Coronary artery (tissue), 2 donors: Measurements from ENCODE around the gene HEPHL1.

Experiments
- DNase-seq: peaks from one replicate; pipeline ENCODE4 v3.0.0-alpha.2; 2017; ENCODE audit warnings: low spot score
- H3K27ac ChIP-seq, 2 donors: fragments of 200-600 bp; sonication (generic); one replicate each; pipeline ENCODE4 v1.5.1; 2016 to 2019
- H3K4me3 ChIP-seq: fragments of 200-600 bp; sonication (generic); 2 replicates; pipeline ENCODE4 v1.5.1; 2016; ENCODE audit warnings: mild to moderate bottlenecking, moderate library complexity
- TF ChIP-seq, protein P1 (sequence below): fragments of 200-600 bp; sonication (generic); IDR thresholded peaks from one replicate; pipeline ENCODE4 v1.5.1; 2019; ENCODE audit warnings: antibody characterized with exemption

Gene HEPHL1

DNA sequence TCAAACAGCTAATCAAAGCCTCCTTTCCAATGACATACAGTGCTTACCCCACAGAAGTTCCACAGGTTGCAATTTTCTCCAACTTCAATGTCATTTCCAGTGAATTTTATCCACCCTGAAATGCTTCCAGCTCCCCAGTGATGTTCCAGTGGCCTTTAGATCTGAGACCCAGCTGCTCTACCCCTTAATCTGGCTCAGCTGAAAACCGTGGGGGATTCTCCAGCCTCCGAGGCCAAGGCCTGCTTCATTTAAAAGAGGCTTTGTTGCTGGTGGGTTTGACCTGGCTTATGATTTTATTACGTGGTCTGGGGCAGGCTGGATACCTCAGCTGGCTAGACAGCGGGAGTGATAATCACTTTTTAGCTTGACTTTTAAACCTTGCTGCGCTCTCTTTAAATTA, 10.9 kb downstream of the HEPHL1 start:
- no peak for DNase-seq
- H3K27ac ChIP-seq = no peak overlapping the region
- TF ChIP-seq, protein P1, sequence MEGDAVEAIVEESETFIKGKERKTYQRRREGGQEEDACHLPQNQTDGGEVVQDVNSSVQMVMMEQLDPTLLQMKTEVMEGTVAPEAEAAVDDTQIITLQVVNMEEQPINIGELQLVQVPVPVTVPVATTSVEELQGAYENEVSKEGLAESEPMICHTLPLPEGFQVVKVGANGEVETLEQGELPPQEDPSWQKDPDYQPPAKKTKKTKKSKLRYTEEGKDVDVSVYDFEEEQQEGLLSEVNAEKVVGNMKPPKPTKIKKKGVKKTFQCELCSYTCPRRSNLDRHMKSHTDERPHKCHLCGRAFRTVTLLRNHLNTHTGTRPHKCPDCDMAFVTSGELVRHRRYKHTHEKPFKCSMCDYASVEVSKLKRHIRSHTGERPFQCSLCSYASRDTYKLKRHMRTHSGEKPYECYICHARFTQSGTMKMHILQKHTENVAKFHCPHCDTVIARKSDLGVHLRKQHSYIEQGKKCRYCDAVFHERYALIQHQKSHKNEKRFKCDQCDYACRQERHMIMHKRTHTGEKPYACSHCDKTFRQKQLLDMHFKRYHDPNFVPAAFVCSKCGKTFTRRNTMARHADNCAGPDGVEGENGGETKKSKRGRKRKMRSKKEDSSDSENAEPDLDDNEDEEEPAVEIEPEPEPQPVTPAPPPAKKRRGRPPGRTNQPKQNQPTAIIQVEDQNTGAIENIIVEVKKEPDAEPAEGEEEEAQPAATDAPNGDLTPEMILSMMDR = no peak
- H3K4me3 ChIP-seq = no peak overlapping the region

DNA sequence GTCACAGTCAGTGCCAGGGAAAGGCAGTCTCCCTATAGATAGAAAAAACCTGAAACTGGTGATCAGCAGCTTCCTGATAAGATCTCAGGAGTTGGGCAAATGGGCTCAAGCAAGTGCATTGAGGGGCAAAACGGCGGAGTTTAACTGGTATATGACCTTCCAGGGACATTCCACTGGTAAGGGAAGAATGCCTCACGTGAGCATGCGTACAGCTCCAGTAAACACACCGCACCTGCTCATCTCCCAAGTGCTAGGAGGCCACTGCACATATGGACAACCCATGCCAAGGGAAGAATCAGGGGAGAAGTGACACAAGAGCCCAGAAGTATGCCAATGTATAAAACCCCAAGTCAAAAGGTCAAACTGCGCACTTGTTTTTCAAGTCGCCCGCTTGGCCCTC, 11.6 kb downstream of the HEPHL1 start:
- Histone ChIP-seq H3K27ac (no peak overlapping the region), H3K4me3 (no peak overlapping the region)
- no peak for DNase-seq
- TF ChIP-seq, protein P1 = no peak

DNA sequence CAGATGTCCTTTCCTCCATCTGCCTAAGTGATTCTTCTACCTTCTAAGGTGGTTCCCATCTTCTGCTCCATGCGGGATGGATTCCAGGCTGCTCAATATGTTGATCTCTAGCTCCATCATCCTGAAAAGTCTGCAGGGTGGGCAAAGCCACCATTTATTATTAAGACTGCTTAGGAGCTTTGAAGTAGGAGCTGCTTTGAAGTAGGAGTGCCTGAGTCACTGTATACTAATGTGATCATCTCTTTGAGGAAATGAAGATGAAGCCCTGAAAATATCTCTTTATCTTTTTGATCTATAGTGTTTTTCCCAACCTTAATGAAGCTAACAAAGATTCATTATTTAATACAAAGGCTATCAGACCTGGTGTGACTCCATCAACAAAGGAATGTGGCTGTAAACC, 13.1 kb downstream of the HEPHL1 start:
- Histone ChIP-seq H3K4me3 (no peak overlapping the region), H3K27ac (no peak overlapping the region)
- DNase-seq = no peak
- TF ChIP-seq, protein P1 = no peak

DNA sequence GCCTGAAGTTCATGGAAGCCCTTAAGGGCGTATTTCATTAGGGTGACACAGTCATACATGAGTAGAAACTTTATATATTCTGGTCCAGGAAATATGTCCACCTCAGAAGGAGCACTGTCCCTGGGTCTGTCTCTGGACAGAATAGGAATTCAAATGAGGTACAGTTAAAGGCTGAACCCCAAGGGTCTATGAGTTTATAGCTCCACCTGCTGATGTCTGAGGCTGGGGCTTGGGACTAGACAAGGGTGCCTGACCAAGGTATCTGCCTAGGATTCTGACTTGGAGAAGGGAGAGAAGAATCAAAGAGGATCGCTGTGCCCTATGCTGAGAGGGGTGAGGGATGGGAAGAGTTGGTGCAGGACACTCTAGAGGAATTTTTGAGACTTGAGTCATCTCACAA, 14.9 kb downstream of the HEPHL1 start:
- Histone ChIP-seq H3K27ac (no peak overlapping the region), H3K4me3 (no peak overlapping the region)
- TF ChIP-seq, protein P1 = no peak
- no peak for DNase-seq

DNA sequence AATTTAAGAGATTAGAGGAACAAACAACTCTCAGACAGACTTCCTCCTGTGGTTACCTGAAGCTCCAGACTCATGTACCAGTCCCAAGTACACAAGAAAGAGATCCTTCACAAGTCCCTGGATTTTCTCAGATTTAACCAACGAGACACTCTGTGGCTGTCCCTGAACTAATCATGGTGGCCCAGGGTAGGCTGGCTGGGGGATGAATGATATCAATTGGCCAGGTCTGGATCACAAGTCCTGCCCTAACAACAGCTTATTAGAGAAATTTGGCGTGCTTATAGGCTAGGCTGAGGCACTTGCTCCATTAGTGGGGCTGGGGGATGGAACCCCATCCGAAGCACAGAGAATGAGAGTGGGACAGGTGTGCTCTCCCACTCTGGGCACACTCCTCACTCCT, 22.1 kb downstream of the HEPHL1 start:
- DNase-seq = no peak
- Histone ChIP-seq H3K27ac (no peak overlapping the region), H3K4me3 (no peak overlapping the region)
- TF ChIP-seq, protein P1 = no peak

DNA sequence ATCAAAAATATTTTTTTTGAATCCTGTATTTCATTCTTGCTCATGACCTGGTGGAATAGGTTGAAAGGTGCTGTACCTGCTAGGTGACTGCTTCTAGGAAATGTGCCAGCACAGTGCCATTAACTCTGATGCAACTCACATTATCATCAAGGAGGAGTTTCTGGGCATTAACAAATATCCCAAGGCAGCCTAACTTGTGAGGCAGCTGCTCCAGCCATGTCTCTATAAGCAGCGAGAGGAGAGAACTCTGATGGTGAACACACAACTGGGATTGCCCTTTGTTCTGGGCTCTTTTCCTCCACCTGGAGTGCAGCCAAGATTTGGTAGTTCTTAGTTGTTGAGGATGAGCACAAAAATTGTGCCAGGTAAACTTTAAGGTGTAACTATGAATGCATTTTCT, 25.6 kb downstream of the HEPHL1 start:
- TF ChIP-seq, protein P1 = no peak
- Histone ChIP-seq H3K27ac (no peak overlapping the region), H3K4me3 (no peak overlapping the region)
- DNase-seq = no peak

DNA sequence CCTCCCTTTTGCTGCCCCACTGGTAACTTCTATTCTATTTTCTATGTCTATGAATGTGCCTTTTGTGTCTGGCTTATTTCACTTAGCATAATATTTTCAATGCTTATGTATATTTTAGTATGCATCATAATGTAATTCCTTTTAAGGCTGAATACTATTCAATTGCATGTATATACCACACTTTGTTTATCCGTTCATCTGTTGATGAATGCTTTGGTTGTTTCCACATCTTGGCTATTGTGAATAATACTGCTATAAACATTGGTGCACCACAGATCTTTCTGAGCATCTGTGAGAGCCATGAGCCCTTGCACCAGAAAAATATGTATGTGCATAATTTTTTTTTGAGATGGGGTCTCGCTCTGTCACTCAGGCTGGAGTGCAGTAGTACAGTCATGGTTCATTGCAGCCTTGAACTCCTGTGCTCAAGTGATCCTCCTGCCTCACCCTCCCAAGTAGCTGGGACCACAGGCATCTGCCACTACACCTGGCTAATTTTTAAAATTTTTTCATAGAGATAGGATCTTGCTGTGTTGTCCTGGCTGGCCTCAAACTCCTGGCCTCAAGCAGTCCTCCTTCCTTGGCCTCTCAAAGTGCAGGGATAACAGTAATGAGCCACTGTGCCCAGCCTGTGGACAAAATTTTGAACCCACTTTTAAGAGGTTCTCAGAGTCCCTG, 27.0 kb downstream of the HEPHL1 start:
- H3K27ac ChIP-seq = no peak overlapping the region
- DNase-seq = no peak
- TF ChIP-seq, protein P1 = no peak
- no peak overlapping the region for H3K4me3 ChIP-seq
